ENCODE measurements around the gene ZNF345. TPM values are rescaled to one million over a fixed set of nuclear protein-coding genes. Genes with fewer than 3 reads are reported as not detected.

The ZNF345 gene
- total RNA-seq, 2 experiments from 2014 or later = 4.1 to 6.2 TPM

DNA sequence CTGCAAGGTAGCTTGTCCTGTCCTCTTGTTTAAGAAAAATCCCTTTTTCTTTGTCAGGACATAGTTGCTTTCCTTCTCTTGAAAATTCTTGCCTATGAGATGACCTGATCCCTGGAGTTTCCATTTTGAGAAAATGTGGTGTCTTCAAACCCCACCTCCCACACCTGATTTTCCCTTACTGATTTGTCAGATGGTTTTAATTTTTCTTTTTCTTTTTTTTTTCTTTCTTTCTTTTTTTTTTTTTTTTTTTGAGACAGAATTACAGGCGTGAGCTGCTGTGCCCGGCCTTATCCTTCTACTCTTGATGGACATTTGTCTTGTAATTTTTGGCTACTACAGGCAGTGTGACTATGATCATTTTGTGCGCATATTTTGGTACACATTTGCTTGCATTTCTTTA, 1.2 kb downstream of the ZNF345 start:
- Mint-ChIP-seq H3K36me3 (peaks cover 43% of the 10 kb centered on the region), H3K4me3 (no peak overlapping the region), H3K4me1 (peaks cover 5% of the 10 kb centered on the region), H3K27ac (peak overlapping the region; percentile 13), H3K27me3 (no peaks in the 10 kb centered on the region), H3K9me3 (ENCODE audit: low read depth) (peaks cover 13% of the 10 kb centered on the region)
- ATAC-seq (no peak), DNase-seq (no peak)
- CTCF ChIA-PET = no interaction called here

GRCh38 chr19:36876993-36877938, 26.6 kb downstream of the ZNF345 start:
- CTCF ChIA-PET = no interaction called here
- no peak for DNase-seq
- Mint-ChIP-seq H3K4me3 (no peak overlapping the region), H3K36me3 (peaks cover 58% of the 10 kb centered on the region), H3K9me3 (ENCODE audit: low read depth) (peaks cover 45% of the 10 kb centered on the region), H3K27ac (no peak overlapping the region), H3K4me1 (no peaks in the 10 kb centered on the region), H3K27me3 (no peaks in the 10 kb centered on the region)
- no peak for ATAC-seq

DNA sequence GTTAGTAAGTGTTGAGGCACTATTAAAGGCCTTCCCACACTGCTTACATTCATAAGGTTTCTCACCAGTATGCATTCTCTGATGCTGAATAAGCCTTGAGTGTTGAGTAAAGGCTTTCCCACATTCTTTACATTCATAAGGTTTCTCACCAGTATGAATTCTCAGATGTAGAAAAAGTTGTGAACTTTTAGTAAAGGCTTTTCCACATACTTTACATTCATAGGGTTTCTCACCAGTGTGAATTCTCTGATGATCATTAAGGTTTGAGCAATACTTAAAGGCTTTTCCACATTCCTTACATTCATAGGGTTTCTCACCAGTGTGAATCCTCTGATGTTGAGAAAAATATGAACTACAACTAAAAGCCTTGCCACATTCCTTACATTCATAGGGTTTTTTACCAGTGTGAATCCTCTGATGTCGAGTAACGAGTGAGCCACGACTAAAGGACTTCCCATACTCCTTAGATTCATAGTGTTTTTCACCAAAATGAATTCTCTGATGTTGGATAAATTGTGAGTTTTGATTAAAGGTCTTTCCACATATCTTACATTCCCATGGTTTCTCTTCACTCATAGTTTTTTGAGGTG, 41.2 kb downstream of the ZNF345 start:
- ATAC-seq (no peak), DNase-seq (no peak)
- Mint-ChIP-seq H3K9me3 (ENCODE audit: low read depth) (peaks cover 68% of the 10 kb centered on the region), H3K4me3 (no peak overlapping the region), H3K4me1 (no peaks in the 10 kb centered on the region), H3K27ac (no peak overlapping the region), H3K27me3 (no peaks in the 10 kb centered on the region), H3K36me3 (peaks cover 78% of the 10 kb centered on the region)
- CTCF ChIA-PET = no interaction called here

GRCh38 chr19:36894849-36895383, 44.2 kb downstream of the ZNF345 start:
- Mint-ChIP-seq H3K4me1 (no peaks in the 10 kb centered on the region), H3K27ac (no peak overlapping the region), H3K36me3 (peaks cover 86% of the 10 kb centered on the region), H3K9me3 (ENCODE audit: low read depth) (peaks cover 64% of the 10 kb centered on the region), H3K27me3 (no peaks in the 10 kb centered on the region), H3K4me3 (no peak overlapping the region)
- CTCF ChIA-PET = interaction anchor here (1.4 kb wide), 1 partner anchor 14 kb away, joined by 3 read pairs; no protein-coding TSS in a partner anchor
- ATAC-seq = no peak
- DNase-seq = no peak

DNA sequence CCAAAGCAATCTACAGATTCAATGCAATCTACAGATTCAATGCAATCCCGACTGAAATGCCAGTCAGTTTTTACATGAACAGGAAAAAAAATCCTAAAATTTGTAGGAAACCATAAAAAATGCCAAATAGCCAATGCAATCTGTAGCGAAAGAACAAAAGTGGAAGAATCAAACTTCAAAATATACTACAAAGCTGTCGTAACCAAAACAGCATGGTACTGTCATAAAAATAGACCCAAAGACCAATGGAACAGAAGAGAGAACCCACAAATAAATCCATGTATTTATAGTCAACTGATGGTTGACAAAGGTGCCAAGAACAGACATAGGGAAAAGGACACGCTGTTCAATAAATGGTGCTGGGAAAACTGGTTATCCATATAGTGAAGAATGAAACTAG, 47.7 kb downstream of the ZNF345 start:
- Mint-ChIP-seq H3K36me3 (peaks cover 86% of the 10 kb centered on the region), H3K9me3 (ENCODE audit: low read depth) (peaks cover 49% of the 10 kb centered on the region), H3K27me3 (no peaks in the 10 kb centered on the region), H3K4me3 (no peak overlapping the region), H3K4me1 (no peaks in the 10 kb centered on the region), H3K27ac (no peak overlapping the region)
- CTCF ChIA-PET = no interaction called here
- DNase-seq (no peak), ATAC-seq (no peak)

GRCh38 chr19:36915992-36916830, 65.5 kb downstream of the ZNF345 start, which contains the start of the genes ZNF568 and ZNF829:
Gene ZNF568, plus strand, starts transcription at chr19:36916332. Its CDS starts 6,439 bp downstream, at chr19:36922771.
Gene ZNF829, minus strand, starts transcription at chr19:36916291. Its CDS starts 1,124 bp downstream, at chr19:36915167.
- Mint-ChIP-seq H3K9me3 (ENCODE audit: low read depth) (peaks cover 22% of the 10 kb centered on the region), H3K4me3 (peak within 1 kb of the TSS; percentile 87), H3K27ac (peak within 1 kb of the TSS; percentile 94), H3K4me1 (peaks cover 20% of the 10 kb centered on the region), H3K36me3 (peaks cover 69% of the 10 kb centered on the region), H3K27me3 (no peaks in the 10 kb centered on the region)
- CTCF ChIA-PET = interaction anchor here (0.6 to 1.0 kb wide), 3 partner anchors 33 to 552 kb away, joined by 3 to 4 read pairs (median 3); partner anchors contain the start of gene ZNF345
- ATAC-seq = peak; percentile 99
- peak; percentile 98 for DNase-seq

DNA sequence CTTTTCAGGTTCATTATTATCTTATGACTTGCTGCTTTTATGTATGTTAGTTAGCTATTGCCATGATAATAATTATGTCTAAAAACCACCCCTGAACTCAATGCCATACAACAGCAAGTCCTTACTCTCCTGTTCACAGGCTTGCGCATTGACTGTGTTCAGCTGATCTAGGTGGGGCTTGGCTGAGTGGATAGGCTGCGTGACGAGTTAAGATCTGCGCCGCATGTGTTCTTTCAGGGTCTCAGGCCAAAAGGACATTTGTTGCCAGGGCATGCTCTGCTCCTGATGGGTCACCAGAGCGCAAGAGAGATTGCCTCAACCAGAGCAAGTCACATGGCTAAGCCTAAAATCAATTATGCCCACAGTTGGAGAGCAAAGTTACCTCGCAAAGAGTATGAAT, 66.3 kb downstream of the ZNF345 start:
- Mint-ChIP-seq H3K4me3 (peak overlapping the region; percentile 87), H3K36me3 (peaks cover 67% of the 10 kb centered on the region), H3K9me3 (ENCODE audit: low read depth) (peaks cover 20% of the 10 kb centered on the region), H3K27me3 (no peaks in the 10 kb centered on the region), H3K27ac (peak overlapping the region; percentile 94), H3K4me1 (peaks cover 20% of the 10 kb centered on the region)
- CTCF ChIA-PET = interaction anchor here (0.6 to 1.0 kb wide), 2 partner anchors 67 to 552 kb away, joined by 3 to 4 read pairs; partner anchors contain the start of gene ZNF345
- DNase-seq (no peak), ATAC-seq (no peak)

- Mint-ChIP-seq H3K4me3 (no peak overlapping the region), H3K9me3 (ENCODE audit: low read depth) (peaks cover 25% of the 10 kb centered on the region), H3K36me3 (peaks cover 67% of the 10 kb centered on the region), H3K4me1 (peaks cover 20% of the 10 kb centered on the region), H3K27ac (no peak overlapping the region), H3K27me3 (no peaks in the 10 kb centered on the region)
- no peak for DNase-seq
- ATAC-seq = no peak
- CTCF ChIA-PET = no interaction called here
Measured at GRCh38 chr19:36918090-36918489, 67.4 kb downstream of the ZNF345 start.

Other genes starting within 250 kb of the ZNF345 start
- 10 to 100 TPM; 11.2 to 12.4 TPM for gene ZNF382, start 245.6 kb upstream of the ZNF345 start, total RNA-seq
- gene ZNF461, start 184.0 kb upstream of the ZNF345 start, total RNA-seq = 10 to 100 TPM in 1 of 2 experiments, 1 to 10 TPM in 1; 6.0 to 10.5 TPM
- gene ZNF567, start 163.3 kb upstream of the ZNF345 start, total RNA-seq = 10 to 100 TPM in 1 of 2 experiments, 1 to 10 TPM in 1; 7.8 to 12.6 TPM
- gene ZNF850, start 78.1 kb upstream of the ZNF345 start, total RNA-seq = 1 to 10 TPM; 7.8 to 9.2 TPM
- gene ZNF790, start 12.5 kb upstream of the ZNF345 start, total RNA-seq = 1 to 10 TPM; 6.5 to 7.8 TPM
- gene ZNF829, start 65.4 kb downstream of the ZNF345 start, total RNA-seq = 1 to 10 TPM; 4.9 to 5.5 TPM
- 1 to 10 TPM; 6.7 to 8.6 TPM for gene ZNF568, start 65.5 kb downstream of the ZNF345 start, total RNA-seq
- gene ZNF420, start 227.6 kb downstream of the ZNF345 start, total RNA-seq = 10 to 100 TPM; 10.4 to 12.2 TPM